Left lung (tissue), 10 donors: ENCODE measurements around the gene HJURP. TPM values are rescaled to one million over a fixed set of nuclear protein-coding genes. Genes with fewer than 3 reads are reported as not detected.

ENCODE experiments used
- ATAC-seq: fragments of 200-7000 bp; cut with Tn5 transposase; one replicate; pipeline ENCODE4 v1.9.1; 2020; ENCODE audit warnings: moderate library complexity
- DNase-seq, 4 donors: peaks; one replicate each; pipeline ENCODE4 v3.0.0-alpha.2; 2013 to 2020
- H3K27ac ChIP-seq, 2 donors: fragments of 200-600 bp; sonication (generic) in 1 of 2; one replicate each; pipeline versions ENCODE4 v1.5.0 to v1.8.0; 2020 to 2021
- H3K27me3 ChIP-seq, 2 donors: fragments of 200-600 bp; sonication (generic) in 1 of 2; one replicate each; pipeline versions ENCODE4 v1.5.0 to v1.8.0; 2020 to 2021
- H3K36me3 ChIP-seq, 2 donors: fragments of 200-600 bp; sonication (generic) in 1 of 2; one replicate each; pipeline versions ENCODE4 v1.5.0 to v1.8.0; 2020 to 2021
- H3K4me1 ChIP-seq, 2 donors: fragments of 200-600 bp; one replicate each; pipeline ENCODE4 v1.8.0; 2021
- H3K4me3 ChIP-seq, 2 donors: fragments of 200-600 bp; sonication (generic) in 1 of 2; one replicate each; pipeline versions ENCODE4 v1.5.0 to v1.8.0; 2020 to 2021; ENCODE audit warnings: mild to moderate bottlenecking in 1 of 2
- H3K9me3 ChIP-seq, 2 donors: fragments of 200-600 bp; sonication (generic) in 1 of 2; one replicate each; pipeline versions ENCODE4 v1.5.0 to v1.8.0; 2020 to 2021
- CTCF ChIP-seq, 2 donors: fragments of 200-600 bp; sonication (generic) in 1 of 2; IDR thresholded peaks; one replicate each; pipeline versions ENCODE4 v1.5.0 to v1.8.0; 2021; ENCODE audit warnings: antibody characterized with exemption in 2 of 2
- intact Hi-C, 2 donors: fragments of 100-400 bp; cut with DNase I; formaldehyde crosslinking; loops; one replicate each; pipeline versions ENCODE4 v1.11.2 to v1.14.2; 2022
- polyA plus RNA-seq, 6 donors: library from polyadenylated mRNA; unstranded; fragments of 120-200 nt; gene quantifications; one replicate each; pipeline ENCODE4 v1.2.1, GENCODE V29; 2013; ENCODE audit not compliant: insufficient read length in 6 of 6
- total RNA-seq, 2 donors: library from RNA; stranded (reverse); fragmentation: NEBNext Ultra II Directional; extraction: Animal tissue kit (Norgen Biotek cat#: 25700); gene quantifications; one replicate each; pipeline ENCODE4 v1.2.1, GENCODE V29; 2021
- donor health status: DM: no; HTN: yes; CAD: no.
- donor health status: DM: no; HTN: no; CAD: no.

HJURP gene
- total and polyA plus RNA-seq, 8 donors, result 1.8 to 38.8 (median 19.2) TPM

- Histone ChIP-seq H3K27me3 (peaks cover 0 to 9% of the 10 kb centered on the region in 2 donors), H3K4me3 (no peak overlapping the region), H3K4me1 (peaks cover 4 to 34% of the 10 kb centered on the region in 2 donors), H3K36me3 (peaks cover 0 to 11% of the 10 kb centered on the region in 2 donors), H3K9me3 (no peaks in the 10 kb centered on the region), H3K27ac (no peak overlapping the region)
- ATAC-seq, result no peak
- no peak for TF ChIP-seq CTCF (IDR thresholded peaks at IDR 0.05)
- intact Hi-C loops, result no loop called here
- no peak for DNase-seq
Measured at GRCh38 chr2:233851169-233851568, 3.2 kb downstream of the HJURP start.

DNA sequence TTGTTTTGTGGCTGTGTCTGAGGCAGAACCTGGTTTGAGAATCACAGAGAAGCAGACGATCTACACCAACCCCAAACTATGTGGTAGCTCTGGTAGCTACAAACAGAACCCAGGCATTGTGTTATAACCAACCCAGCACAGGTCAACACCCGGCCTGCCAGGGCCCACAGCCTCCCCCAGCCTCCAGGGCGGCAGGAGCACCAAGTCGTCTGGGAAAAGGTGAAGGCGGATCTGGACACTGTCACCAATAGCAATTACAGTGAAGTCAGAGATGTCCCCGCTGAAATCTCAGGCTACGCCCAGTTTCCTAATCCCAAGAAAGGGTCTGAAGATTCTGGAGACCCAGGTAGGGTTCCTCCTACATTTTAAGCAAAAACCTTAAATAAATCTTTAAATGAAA lies 3.6 kb downstream of the HJURP start:
- H3K36me3 ChIP-seq, result peaks cover 0 to 11% of the 10 kb centered on the region in 2 donors
- no peak overlapping the region for H3K27ac ChIP-seq
- H3K9me3 ChIP-seq, result no peaks in the 10 kb centered on the region
- DNase-seq (no peak), ATAC-seq (no peak)
- TF ChIP-seq CTCF (IDR thresholded peaks at IDR 0.05), result no peak
- H3K4me1 ChIP-seq, result peaks cover 4 to 34% of the 10 kb centered on the region in 2 donors
- H3K4me3 ChIP-seq, result no peak overlapping the region
- peaks cover 0 to 9% of the 10 kb centered on the region in 2 donors for H3K27me3 ChIP-seq
- intact Hi-C loops, result no loop called here

DNA sequence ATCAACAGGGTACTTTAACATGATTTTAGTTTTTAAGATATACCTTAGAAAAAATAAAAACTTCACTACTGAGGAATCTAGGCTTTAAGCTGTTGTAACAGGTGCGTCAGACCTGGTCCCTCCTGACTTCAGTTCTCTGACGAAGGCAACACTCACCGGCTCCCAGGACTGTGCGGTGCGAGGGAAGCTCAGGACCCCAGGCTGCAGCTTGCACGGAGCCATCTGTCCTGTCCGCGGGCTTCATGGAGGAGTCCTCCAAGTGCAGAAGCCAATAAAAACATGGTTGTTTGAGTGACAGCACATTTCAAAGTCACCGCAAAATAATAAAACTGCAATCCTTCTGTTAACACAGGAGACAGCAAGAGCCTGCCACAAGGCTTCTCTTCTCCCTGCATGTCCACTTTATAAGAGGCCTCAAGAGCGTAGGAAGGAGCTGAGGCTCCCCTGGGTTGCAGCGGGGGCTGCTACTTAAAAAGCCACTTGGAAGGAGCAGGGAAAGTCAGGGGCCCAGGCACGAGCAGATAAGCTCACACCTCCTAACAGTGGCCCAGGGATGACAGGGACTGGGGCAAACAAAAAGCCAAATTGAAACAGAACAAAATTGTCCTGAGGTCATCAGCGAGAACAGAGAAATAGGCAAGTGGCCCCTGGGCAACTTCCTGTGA lies 4.6 kb downstream of the HJURP start:
- ATAC-seq (no peak), DNase-seq (peak in 1 of 4 donors; percentile 64)
- H3K36me3 ChIP-seq, result peaks cover 0 to 12% of the 10 kb centered on the region in 2 donors

GRCh38 chr2:233848276-233848675 lies 6.1 kb downstream of the HJURP start:
- intact Hi-C loops, result no loop called here
- no peak for DNase-seq
- peaks cover 0 to 2% of the 10 kb centered on the region in 2 donors for H3K27me3 ChIP-seq
- H3K9me3 ChIP-seq, result no peaks in the 10 kb centered on the region
- peaks cover 0 to 25% of the 10 kb centered on the region in 2 donors for H3K36me3 ChIP-seq
- H3K4me1 ChIP-seq, result peaks cover 0 to 17% of the 10 kb centered on the region in 2 donors
- H3K27ac ChIP-seq, result no peak overlapping the region
- no peak for TF ChIP-seq CTCF (IDR thresholded peaks at IDR 0.05)
- no peak overlapping the region for H3K4me3 ChIP-seq
- no peak for ATAC-seq

More for the DNA sequence above, 4.6 kb downstream of the HJURP start:
- intact Hi-C loops, result no loop called here
- Histone ChIP-seq H3K4me1 (peaks cover 4 to 27% of the 10 kb centered on the region in 2 donors), H3K27me3 (peaks cover 0 to 9% of the 10 kb centered on the region in 2 donors), H3K4me3 (no peak overlapping the region), H3K27ac (no peak overlapping the region), H3K9me3 (no peaks in the 10 kb centered on the region)
- no peak for TF ChIP-seq CTCF (IDR thresholded peaks at IDR 0.05)

DNA sequence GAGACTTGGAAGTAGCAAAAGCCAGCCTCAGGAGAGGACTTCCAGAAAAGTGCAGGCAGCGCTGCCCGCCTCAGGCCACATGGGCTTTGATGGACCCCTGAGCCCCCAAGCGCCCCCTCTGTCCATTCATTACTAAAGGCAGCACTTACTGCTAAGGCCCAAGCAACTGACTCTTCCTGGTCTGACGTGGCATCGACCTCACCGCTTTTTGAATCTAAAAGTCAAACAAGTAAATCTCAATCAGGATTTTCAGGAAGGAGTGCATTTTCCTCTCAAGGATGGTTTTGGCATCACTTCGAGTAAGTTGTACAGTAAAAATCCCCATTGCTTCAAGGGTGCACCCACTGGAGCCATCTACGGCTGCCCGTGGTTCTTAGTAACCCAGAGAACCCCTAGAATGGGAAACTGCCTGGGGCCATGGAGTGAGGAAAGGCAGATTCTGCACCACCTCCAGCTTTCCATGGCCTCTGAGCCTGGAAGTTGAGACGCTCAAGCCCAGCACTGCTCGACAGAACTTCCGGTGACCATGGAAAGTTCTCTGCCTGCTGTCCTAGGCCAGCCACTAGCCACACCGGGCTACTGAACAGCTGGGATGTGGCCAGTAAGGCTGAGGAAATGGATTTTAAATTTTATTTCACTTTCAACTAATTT lies 7.0 kb downstream of the HJURP start:
- H3K27me3 ChIP-seq, result no peaks in the 10 kb centered on the region
- ATAC-seq, result no peak
- no peaks in the 10 kb centered on the region for H3K9me3 ChIP-seq
- H3K4me1 ChIP-seq, result peaks cover 0 to 8% of the 10 kb centered on the region in 2 donors
- intact Hi-C loops, result no loop called here
- H3K36me3 ChIP-seq, result peaks cover 0 to 32% of the 10 kb centered on the region in 2 donors
- DNase-seq, result no peak
- H3K4me3 ChIP-seq, result no peak overlapping the region
- no peak overlapping the region for H3K27ac ChIP-seq
- TF ChIP-seq CTCF (IDR thresholded peaks at IDR 0.05), result no peak
